Testis (tissue), 2 donors: ENCODE results near the gene SPSB1.

ENCODE experiments used
- CTCF ChIP-seq, 3 experiments: fragments of 450-650 bp in 2 of 3; fragments of 200-600 bp in 1 of 3; sonication (generic) in 1 of 3; IDR thresholded peaks; one replicate each; pipeline ENCODE4 v1.5.1; 2016 to 2019; ENCODE audit warnings: antibody characterized with exemption in 3 of 3, mild to moderate bottlenecking in 2 of 3, moderate library complexity in 1 of 3
- POLR2A ChIP-seq: fragments of 450-650 bp; IDR thresholded peaks from one replicate; pipeline ENCODE4 v1.6.1; 2017; ENCODE audit warnings: antibody characterized with exemption, mild to moderate bottlenecking, moderate library complexity

- TF ChIP-seq CTCF (IDR thresholded peaks at IDR 0.05) (no peak), POLR2A (no peak)
Observed at GRCh38 chr1:9319789-9320519, 27.3 kb downstream of the SPSB1 start.
